A549 (cell line): ENCODE measurements around the gene SV2A.

ENCODE experiments used
- MYC ChIP-seq: IDR thresholded peaks from 2 replicates; pipeline ENCODE4 v1.6.1; 2012; ENCODE audit warnings: mild to moderate bottlenecking, inconsistent platforms, low read length, improper control_type of control experiment, borderline replicate concordance
- TF ChIP-seq, protein P1 (sequence below): IDR thresholded peaks from 2 replicates; pipeline ENCODE4 v1.6.1; 2012
- TF ChIP-seq, protein P2 (sequence below): fragments of >200 bp; sonication (Bioruptor Twin); formaldehyde crosslinking; IDR thresholded peaks from 3 replicates; pipeline ENCODE4 v1.5.1; 2016

DNA sequence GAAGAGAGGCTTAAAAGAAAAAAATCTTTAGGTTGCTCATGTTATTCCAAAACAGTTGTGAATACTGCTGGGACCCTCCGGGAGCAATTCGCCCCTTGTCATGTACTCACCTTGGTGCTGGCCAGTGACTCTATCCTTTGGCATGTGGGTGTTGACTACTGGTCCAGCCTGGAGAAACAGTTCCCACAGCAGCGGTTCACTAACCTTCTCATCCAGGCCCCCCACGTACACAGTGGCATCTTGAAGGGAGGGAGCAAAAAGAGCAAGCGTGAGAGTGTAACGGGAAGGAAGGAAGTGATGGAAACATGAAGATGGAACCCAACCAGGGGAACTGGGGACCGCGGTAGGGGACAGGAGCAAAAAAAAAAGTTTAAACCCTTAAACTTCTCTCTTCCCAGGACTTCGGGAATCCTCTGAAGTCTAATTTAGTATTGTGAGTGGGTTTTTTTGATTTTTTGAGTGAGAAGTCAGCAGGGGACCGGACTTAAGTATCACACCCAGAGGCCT is 9.5 kb upstream of the SV2A start:
- TF ChIP-seq, protein P1, sequence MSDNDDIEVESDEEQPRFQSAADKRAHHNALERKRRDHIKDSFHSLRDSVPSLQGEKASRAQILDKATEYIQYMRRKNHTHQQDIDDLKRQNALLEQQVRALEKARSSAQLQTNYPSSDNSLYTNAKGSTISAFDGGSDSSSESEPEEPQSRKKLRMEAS = no peak
- no peak for TF ChIP-seq MYC
- TF ChIP-seq, protein P2, sequence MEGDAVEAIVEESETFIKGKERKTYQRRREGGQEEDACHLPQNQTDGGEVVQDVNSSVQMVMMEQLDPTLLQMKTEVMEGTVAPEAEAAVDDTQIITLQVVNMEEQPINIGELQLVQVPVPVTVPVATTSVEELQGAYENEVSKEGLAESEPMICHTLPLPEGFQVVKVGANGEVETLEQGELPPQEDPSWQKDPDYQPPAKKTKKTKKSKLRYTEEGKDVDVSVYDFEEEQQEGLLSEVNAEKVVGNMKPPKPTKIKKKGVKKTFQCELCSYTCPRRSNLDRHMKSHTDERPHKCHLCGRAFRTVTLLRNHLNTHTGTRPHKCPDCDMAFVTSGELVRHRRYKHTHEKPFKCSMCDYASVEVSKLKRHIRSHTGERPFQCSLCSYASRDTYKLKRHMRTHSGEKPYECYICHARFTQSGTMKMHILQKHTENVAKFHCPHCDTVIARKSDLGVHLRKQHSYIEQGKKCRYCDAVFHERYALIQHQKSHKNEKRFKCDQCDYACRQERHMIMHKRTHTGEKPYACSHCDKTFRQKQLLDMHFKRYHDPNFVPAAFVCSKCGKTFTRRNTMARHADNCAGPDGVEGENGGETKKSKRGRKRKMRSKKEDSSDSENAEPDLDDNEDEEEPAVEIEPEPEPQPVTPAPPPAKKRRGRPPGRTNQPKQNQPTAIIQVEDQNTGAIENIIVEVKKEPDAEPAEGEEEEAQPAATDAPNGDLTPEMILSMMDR = no peak
